ENCODE data around the gene GP1BA.

DNA sequence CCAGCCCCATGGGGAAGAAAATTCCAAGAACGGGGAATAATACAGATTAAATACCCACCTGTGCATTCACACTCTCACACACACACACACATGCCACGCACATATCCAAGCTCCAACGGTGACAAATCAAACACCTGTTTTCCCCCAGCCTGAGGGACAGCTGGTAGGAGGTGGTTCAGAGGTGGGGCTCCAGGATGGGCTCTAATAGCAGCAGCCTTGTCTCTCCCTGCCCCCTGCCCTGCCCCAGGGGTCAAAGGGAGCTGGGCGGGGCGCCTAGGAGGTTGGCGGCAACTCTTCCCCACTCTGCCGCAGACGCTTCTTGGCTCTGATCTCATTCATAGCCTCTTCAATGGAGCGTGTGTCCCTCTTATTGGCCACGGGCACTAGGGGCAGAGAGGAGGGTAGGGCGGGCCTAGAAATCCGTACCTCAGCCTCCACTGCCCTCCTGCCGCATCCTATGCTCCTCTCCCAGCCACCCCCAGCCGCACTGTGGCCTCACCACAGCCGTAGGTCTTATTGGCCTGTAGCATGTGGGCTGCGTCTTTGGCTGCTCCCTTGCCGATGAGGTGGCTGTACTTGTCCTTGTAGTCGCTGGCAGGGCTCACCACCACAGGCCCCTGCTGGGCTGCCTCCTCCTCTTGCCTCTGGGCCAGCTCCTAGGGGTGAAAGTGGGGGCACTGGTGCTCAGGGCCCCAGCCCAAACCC is 27.3 kb downstream of the GP1BA start:
- TF ChIP-seq NFIC (IDR thresholded peaks at IDR 0.05; ENCODE audit: low read depth, low read length): no peak
- TF ChIP-seq, protein P1, sequence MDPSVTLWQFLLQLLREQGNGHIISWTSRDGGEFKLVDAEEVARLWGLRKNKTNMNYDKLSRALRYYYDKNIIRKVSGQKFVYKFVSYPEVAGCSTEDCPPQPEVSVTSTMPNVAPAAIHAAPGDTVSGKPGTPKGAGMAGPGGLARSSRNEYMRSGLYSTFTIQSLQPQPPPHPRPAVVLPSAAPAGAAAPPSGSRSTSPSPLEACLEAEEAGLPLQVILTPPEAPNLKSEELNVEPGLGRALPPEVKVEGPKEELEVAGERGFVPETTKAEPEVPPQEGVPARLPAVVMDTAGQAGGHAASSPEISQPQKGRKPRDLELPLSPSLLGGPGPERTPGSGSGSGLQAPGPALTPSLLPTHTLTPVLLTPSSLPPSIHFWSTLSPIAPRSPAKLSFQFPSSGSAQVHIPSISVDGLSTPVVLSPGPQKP (IDR thresholded peaks at IDR 0.05; ENCODE audit: low read depth, low read length): no peak
- TF ChIP-seq EP300 (IDR thresholded peaks at IDR 0.05; ENCODE audit: borderline replicate concordance in 1 of 2, control insufficient read depth in 1 of 2, low read depth in 2 of 2, low read length in 2 of 2): no peak
- TF ChIP-seq, protein P2, sequence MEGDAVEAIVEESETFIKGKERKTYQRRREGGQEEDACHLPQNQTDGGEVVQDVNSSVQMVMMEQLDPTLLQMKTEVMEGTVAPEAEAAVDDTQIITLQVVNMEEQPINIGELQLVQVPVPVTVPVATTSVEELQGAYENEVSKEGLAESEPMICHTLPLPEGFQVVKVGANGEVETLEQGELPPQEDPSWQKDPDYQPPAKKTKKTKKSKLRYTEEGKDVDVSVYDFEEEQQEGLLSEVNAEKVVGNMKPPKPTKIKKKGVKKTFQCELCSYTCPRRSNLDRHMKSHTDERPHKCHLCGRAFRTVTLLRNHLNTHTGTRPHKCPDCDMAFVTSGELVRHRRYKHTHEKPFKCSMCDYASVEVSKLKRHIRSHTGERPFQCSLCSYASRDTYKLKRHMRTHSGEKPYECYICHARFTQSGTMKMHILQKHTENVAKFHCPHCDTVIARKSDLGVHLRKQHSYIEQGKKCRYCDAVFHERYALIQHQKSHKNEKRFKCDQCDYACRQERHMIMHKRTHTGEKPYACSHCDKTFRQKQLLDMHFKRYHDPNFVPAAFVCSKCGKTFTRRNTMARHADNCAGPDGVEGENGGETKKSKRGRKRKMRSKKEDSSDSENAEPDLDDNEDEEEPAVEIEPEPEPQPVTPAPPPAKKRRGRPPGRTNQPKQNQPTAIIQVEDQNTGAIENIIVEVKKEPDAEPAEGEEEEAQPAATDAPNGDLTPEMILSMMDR (IDR thresholded peaks at IDR 0.05 in 2 of 3, conservative IDR thresholded peaks at IDR 0.05 in 1 of 3; ENCODE audit: control insufficient read depth in 2 of 3, extremely low read depth in 1 of 3, insufficient read depth in 1 of 3, low read depth in 3 of 3, low read length in 3 of 3): no peak
- no peak for TF ChIP-seq BHLHE40 (IDR thresholded peaks at IDR 0.05; ENCODE audit: borderline replicate concordance in 1 of 2, low read depth in 2 of 2, low read length in 1 of 2)
